ENCODE measurements around the gene BCOR. TPM values are rescaled to one million over a fixed set of nuclear protein-coding genes. Genes with fewer than 3 reads are reported as not detected.

Gene BCOR
- total and polyA plus RNA-seq, 2 of the 13 experiments (the other 11 are each of a cell fraction or from before 2014, with no cell fraction given): 14.3 to 15.2 TPM

- TF ChIP-seq ZNF839 (CRISPR knock-in tag; IDR thresholded peaks at IDR 0.05; ENCODE audit: borderline replicate concordance) (no peak), HIVEP1 (CRISPR knock-in tag; IDR thresholded peaks at IDR 0.05) (no peak), ZC3H4 (CRISPR knock-in tag; IDR thresholded peaks at IDR 0.05; ENCODE audit: borderline replicate concordance) (peak; percentile 79; the same call in 1 of the 2 replicates), DRAP1 (CRISPR knock-in tag; IDR thresholded peaks at IDR 0.05) (peak; percentile 36; the same call in 1 of the 2 replicates), ZNF724P (CRISPR knock-in tag; IDR thresholded peaks at IDR 0.05; ENCODE audit: borderline replicate concordance) (no peak), BORCS8-MEF2B (CRISPR knock-in tag; IDR thresholded peaks at IDR 0.05) (no peak), STAG1 (CRISPR knock-in tag; IDR thresholded peaks at IDR 0.05) (peak; percentile 11), ZNF354B (CRISPR knock-in tag; IDR thresholded peaks at IDR 0.05) (no peak), SIN3B (IDR thresholded peaks at IDR 0.05; ENCODE audit: low read length) (no peak), MTF2 (CRISPR knock-in tag; IDR thresholded peaks at IDR 0.05; ENCODE audit: borderline replicate concordance) (no peak), HNF4G (IDR thresholded peaks at IDR 0.05; ENCODE audit: borderline replicate concordance, low read depth, low read length) (0 out of 2 replicates have a peak, but pooled peaks have one; percentile 5), HNF4G (CRISPR knock-in tag; IDR thresholded peaks at IDR 0.05; ENCODE audit: borderline replicate concordance, low read depth) (no peak), ZNF678 (CRISPR knock-in tag; IDR thresholded peaks at IDR 0.05) (no peak), FOXP4 (CRISPR knock-in tag; IDR thresholded peaks at IDR 0.05) (peak; percentile 30; the same call in 1 of the 2 replicates), POLR2AphosphoS5 (IDR thresholded peaks at IDR 0.05; ENCODE audit: low read depth, low read length) (peak; percentile 56; the same call in 1 of the 2 replicates), TFDP2 (CRISPR knock-in tag; IDR thresholded peaks at IDR 0.05) (0 out of 2 replicates have a peak, but pooled peaks have one; percentile 14), HOXA3 (CRISPR knock-in tag; IDR thresholded peaks at IDR 0.05) (peak; percentile 3; the same call in 1 of the 2 replicates)
- TF ChIP-seq, protein P1, sequence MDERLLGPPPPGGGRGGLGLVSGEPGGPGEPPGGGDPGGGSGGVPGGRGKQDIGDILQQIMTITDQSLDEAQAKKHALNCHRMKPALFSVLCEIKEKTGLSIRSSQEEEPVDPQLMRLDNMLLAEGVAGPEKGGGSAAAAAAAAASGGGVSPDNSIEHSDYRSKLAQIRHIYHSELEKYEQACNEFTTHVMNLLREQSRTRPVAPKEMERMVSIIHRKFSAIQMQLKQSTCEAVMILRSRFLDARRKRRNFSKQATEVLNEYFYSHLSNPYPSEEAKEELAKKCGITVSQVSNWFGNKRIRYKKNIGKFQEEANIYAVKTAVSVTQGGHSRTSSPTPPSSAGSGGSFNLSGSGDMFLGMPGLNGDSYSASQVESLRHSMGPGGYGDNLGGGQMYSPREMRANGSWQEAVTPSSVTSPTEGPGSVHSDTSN (CRISPR knock-in tag; IDR thresholded peaks at IDR 0.05): no peak
- TF ChIP-seq, protein P2, sequence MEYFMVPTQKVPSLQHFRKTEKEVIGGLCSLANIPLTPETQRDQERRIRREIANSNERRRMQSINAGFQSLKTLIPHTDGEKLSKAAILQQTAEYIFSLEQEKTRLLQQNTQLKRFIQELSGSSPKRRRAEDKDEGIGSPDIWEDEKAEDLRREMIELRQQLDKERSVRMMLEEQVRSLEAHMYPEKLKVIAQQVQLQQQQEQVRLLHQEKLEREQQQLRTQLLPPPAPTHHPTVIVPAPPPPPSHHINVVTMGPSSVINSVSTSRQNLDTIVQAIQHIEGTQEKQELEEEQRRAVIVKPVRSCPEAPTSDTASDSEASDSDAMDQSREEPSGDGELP (IDR thresholded peaks at IDR 0.05; ENCODE audit: borderline replicate concordance, low read depth): no peak
- TF ChIP-seq, protein P3, sequence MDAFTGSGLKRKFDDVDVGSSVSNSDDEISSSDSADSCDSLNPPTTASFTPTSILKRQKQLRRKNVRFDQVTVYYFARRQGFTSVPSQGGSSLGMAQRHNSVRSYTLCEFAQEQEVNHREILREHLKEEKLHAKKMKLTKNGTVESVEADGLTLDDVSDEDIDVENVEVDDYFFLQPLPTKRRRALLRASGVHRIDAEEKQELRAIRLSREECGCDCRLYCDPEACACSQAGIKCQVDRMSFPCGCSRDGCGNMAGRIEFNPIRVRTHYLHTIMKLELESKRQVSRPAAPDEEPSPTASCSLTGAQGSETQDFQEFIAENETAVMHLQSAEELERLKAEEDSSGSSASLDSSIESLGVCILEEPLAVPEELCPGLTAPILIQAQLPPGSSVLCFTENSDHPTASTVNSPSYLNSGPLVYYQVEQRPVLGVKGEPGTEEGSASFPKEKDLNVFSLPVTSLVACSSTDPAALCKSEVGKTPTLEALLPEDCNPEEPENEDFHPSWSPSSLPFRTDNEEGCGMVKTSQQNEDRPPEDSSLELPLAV (CRISPR knock-in tag; conservative IDR thresholded peaks at IDR 0.05; ENCODE audit: low read depth): no peak
- TF ChIP-seq, protein P4, sequence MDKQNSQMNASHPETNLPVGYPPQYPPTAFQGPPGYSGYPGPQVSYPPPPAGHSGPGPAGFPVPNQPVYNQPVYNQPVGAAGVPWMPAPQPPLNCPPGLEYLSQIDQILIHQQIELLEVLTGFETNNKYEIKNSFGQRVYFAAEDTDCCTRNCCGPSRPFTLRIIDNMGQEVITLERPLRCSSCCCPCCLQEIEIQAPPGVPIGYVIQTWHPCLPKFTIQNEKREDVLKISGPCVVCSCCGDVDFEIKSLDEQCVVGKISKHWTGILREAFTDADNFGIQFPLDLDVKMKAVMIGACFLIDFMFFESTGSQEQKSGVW (CRISPR knock-in tag; IDR thresholded peaks at IDR 0.05; ENCODE audit: borderline replicate concordance): no peak
These were observed 84.2 kb downstream of the BCOR start (continued) for GRCh38 chrX:40013266-40014195.
